Type B pancreatic cell (in vitro differentiated cells): ENCODE results near the gene PMP22. TPM values are rescaled to one million over a fixed set of nuclear protein-coding genes. Genes with fewer than 3 reads are reported as not detected.

Experiments used
- DNase-seq: peaks from one replicate; pipeline ENCODE4 v3.0.0; 2021; ENCODE audit warnings: mixed read lengths; ENCODE audit not compliant: unreplicated experiment; ENCODE audit errors: extremely low spot score
- H3K27ac Mint-ChIP-seq: 2 replicates; pipeline ENCODE4 v1.8.0; 2021; ENCODE audit warnings: mild to moderate bottlenecking, mixed read lengths
- H3K27me3 Mint-ChIP-seq: 2 replicates; pipeline ENCODE4 v1.8.0; 2021; ENCODE audit warnings: mixed read lengths
- H3K36me3 Mint-ChIP-seq: 2 replicates; pipeline ENCODE4 v1.8.0; 2021; ENCODE audit warnings: mixed read lengths
- H3K4me1 Mint-ChIP-seq: one replicate; pipeline ENCODE4 v1.8.0; 2021; ENCODE audit warnings: mixed read lengths; ENCODE audit not compliant: unreplicated experiment
- H3K4me3 Mint-ChIP-seq: 2 replicates; pipeline ENCODE4 v1.8.0; 2021; ENCODE audit warnings: mild to moderate bottlenecking, mixed read lengths
- H3K9me3 Mint-ChIP-seq: 2 replicates; pipeline ENCODE4 v1.8.0; 2021; ENCODE audit warnings: mixed read lengths
- CTCF ChIP-seq: fragments of 200-600 bp; sonication (generic); conservative IDR thresholded peaks from 2 replicates; pipeline ENCODE4 v1.5.0; 2021; ENCODE audit warnings: antibody characterized with exemption, mild to moderate bottlenecking
- total RNA-seq: library from RNA; stranded (reverse); gene quantifications from 2 replicates; pipeline ENCODE4 v1.2.1, GENCODE V29; 2021; ENCODE audit warnings: low replicate concordance

Gene PMP22
- total RNA-seq, 1 donor from 2014 or later, result 16.2 TPM

DNA sequence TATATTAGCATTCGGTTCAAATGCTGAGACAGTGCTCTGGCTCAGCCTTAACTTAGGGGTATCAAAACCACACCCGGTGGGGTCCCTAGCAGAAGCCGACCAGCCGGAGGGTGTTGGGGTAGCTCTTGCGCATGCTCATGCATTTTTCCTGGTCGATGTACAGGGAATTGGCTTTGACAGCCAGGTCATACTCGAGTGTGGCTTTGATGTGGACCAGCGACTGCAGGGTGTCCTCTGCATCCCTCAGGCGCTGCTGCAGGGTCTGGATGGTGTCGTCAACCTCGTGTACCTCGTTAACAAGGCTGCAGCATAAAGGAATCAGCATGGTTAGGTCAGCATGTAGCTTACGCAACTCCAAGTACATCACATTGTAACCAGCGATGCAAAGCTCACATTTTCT is 38.7 kb upstream of the PMP22 start:
- DNase-seq, result no peak
- H3K9me3 Mint-ChIP-seq, result no peaks in the 10 kb centered on the region
- peaks cover 8% of the 10 kb centered on the region for H3K4me1 Mint-ChIP-seq
- no peak overlapping the region for H3K4me3 Mint-ChIP-seq
- TF ChIP-seq CTCF, result no peak
- no peak overlapping the region for H3K27ac Mint-ChIP-seq
- peaks cover 3% of the 10 kb centered on the region for H3K27me3 Mint-ChIP-seq
- no peaks in the 10 kb centered on the region for H3K36me3 Mint-ChIP-seq

DNA sequence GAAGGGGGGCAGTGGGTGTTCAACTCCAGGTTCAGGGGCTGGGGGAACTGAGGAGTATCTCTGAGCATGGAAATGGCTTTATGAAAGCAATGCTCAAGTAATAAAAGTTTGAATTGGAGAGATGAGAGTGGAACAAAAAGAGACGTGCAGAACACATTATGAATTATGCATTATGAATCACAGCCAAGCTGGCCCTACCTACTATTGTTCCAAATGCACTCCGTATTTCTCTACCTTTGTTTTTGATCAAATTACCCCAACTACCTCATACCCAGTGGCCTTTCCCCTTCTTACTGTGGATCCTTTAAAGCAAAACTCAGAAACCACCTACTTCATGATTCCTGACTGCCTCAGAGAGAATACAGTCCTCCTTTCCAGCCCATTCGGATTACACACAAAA is 38.1 kb upstream of the PMP22 start:
- H3K9me3 Mint-ChIP-seq, result no peaks in the 10 kb centered on the region
- H3K36me3 Mint-ChIP-seq, result no peaks in the 10 kb centered on the region
- H3K27me3 Mint-ChIP-seq, result peaks cover 3% of the 10 kb centered on the region
- no peak for TF ChIP-seq CTCF
- no peak for DNase-seq
- H3K4me3 Mint-ChIP-seq, result no peak overlapping the region
- no peak overlapping the region for H3K27ac Mint-ChIP-seq
- H3K4me1 Mint-ChIP-seq, result peaks cover 8% of the 10 kb centered on the region

DNA sequence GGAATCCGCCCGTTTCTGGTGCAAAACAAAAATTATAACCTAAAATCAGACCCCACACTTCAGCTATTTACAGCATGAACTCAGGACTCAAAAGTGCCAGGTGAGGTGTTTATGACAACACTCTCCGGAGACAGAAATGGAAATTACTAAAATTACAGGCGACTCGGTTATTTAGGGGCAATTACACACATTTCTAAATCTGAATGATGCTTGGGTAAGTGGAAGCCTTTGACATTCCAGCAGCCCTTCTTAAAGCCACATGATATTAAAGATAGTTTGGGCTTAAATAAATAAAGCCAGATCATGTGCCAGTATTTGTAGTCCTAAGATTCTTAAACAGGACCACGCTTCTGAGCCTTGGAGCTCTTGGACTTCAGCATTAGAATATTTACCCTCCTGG is 36.7 kb upstream of the PMP22 start:
- no peak for TF ChIP-seq CTCF

GRCh38 chr17:15298176-15298575 is 33.0 kb upstream of the PMP22 start:
- H3K36me3 Mint-ChIP-seq, result no peaks in the 10 kb centered on the region
- no peak for TF ChIP-seq CTCF
- no peak overlapping the region for H3K4me3 Mint-ChIP-seq
- no peak overlapping the region for H3K27ac Mint-ChIP-seq
- H3K27me3 Mint-ChIP-seq, result peaks cover 6% of the 10 kb centered on the region
- H3K4me1 Mint-ChIP-seq, result no peaks in the 10 kb centered on the region
- peaks cover 3% of the 10 kb centered on the region for H3K9me3 Mint-ChIP-seq
- DNase-seq, result no peak

More for the DNA sequence above, 36.7 kb upstream of the PMP22 start:
- no peaks in the 10 kb centered on the region for H3K36me3 Mint-ChIP-seq
- peaks cover 3% of the 10 kb centered on the region for H3K27me3 Mint-ChIP-seq
- no peaks in the 10 kb centered on the region for H3K9me3 Mint-ChIP-seq
- DNase-seq, result no peak
- H3K27ac Mint-ChIP-seq, result no peak overlapping the region
- no peak overlapping the region for H3K4me3 Mint-ChIP-seq
- H3K4me1 Mint-ChIP-seq, result peaks cover 8% of the 10 kb centered on the region

DNA sequence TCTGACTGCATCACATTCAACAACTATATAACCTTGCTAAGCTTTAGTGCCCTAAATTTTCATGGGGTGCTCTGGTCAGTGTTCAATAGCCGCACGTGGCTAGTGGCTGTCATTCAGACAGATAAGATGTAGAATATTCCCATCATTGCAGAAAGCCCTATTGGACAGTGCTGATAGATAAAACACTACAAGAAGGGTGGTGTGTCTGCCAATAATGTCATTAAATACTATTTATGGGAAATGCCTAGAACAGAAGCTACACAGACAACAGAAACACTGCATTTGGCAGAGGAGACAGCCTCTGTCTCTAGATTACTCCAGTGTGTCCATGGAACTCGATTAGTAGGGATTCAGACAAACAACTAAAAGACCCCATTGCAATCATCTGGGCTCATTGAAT is 28.4 kb upstream of the PMP22 start:
- H3K4me1 Mint-ChIP-seq, result peaks cover 13% of the 10 kb centered on the region
- DNase-seq, result no peak
- no peak for TF ChIP-seq CTCF
- no peak overlapping the region for H3K27ac Mint-ChIP-seq
- peaks cover 13% of the 10 kb centered on the region for H3K27me3 Mint-ChIP-seq
- H3K36me3 Mint-ChIP-seq, result no peaks in the 10 kb centered on the region
- H3K9me3 Mint-ChIP-seq, result peaks cover 8% of the 10 kb centered on the region
- H3K4me3 Mint-ChIP-seq, result no peak overlapping the region

DNA sequence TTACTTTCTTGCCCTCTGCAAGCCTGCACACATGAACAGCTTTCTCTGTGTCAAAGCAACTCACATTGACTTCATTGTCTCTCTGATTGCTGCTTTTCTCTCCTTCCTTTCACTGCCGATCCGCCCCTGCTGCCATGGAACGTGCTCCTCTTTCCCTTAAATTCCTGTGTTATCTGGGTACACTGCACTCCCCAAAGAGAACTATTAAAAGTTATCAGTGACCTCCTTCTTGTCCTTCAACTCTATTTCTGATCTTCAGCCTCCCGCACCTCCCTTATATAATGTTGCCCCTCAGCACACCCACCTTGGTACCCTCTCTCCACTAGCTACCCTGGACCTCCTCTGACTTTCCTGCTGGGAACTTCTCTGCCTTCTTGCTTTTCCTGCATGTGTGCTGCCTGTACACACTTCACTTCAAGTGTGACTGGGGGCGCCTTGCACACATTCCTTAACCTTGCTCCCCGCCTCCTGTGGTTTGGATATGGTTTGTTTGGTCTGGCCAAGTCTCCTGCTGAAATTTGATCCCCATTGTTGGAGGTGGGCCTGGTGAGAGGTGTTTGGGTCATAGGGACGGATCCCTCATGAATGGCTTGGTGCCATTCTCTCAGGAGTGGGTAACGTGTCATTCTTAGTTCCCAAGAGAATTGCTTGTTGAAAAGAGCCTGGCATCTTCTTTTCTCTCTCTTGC is 26.7 kb upstream of the PMP22 start:
- no peak for TF ChIP-seq CTCF
- peaks cover 8% of the 10 kb centered on the region for H3K9me3 Mint-ChIP-seq
- no peak overlapping the region for H3K27ac Mint-ChIP-seq
- no peak overlapping the region for H3K4me3 Mint-ChIP-seq
- peaks cover 13% of the 10 kb centered on the region for H3K27me3 Mint-ChIP-seq
- no peak for DNase-seq
- H3K4me1 Mint-ChIP-seq, result peaks cover 13% of the 10 kb centered on the region
- H3K36me3 Mint-ChIP-seq, result no peaks in the 10 kb centered on the region
